Measurements from ENCODE around the gene DIP2B.
"Not testable (repeated sequence)": the region's sequence is repeated elsewhere in the genome, so short reads cannot be mapped to it uniquely, and the experiment has no call there.

The DIP2B gene, protein sequence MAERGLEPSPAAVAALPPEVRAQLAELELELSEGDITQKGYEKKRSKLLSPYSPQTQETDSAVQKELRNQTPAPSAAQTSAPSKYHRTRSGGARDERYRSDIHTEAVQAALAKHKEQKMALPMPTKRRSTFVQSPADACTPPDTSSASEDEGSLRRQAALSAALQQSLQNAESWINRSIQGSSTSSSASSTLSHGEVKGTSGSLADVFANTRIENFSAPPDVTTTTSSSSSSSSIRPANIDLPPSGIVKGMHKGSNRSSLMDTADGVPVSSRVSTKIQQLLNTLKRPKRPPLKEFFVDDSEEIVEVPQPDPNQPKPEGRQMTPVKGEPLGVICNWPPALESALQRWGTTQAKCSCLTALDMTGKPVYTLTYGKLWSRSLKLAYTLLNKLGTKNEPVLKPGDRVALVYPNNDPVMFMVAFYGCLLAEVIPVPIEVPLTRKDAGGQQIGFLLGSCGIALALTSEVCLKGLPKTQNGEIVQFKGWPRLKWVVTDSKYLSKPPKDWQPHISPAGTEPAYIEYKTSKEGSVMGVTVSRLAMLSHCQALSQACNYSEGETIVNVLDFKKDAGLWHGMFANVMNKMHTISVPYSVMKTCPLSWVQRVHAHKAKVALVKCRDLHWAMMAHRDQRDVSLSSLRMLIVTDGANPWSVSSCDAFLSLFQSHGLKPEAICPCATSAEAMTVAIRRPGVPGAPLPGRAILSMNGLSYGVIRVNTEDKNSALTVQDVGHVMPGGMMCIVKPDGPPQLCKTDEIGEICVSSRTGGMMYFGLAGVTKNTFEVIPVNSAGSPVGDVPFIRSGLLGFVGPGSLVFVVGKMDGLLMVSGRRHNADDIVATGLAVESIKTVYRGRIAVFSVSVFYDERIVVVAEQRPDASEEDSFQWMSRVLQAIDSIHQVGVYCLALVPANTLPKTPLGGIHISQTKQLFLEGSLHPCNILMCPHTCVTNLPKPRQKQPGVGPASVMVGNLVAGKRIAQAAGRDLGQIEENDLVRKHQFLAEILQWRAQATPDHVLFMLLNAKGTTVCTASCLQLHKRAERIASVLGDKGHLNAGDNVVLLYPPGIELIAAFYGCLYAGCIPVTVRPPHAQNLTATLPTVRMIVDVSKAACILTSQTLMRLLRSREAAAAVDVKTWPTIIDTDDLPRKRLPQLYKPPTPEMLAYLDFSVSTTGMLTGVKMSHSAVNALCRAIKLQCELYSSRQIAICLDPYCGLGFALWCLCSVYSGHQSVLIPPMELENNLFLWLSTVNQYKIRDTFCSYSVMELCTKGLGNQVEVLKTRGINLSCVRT (N-terminal part only)

GRCh38 chr12:50504798-50505674, at the start of gene DIP2B:
DIP2B (plus strand) TSS chr12:50504985; CDS start chr12:50505141, 156 bp downstream.
- peak; percentile 88 to 96 for DNase-seq (ENCODE audit: low read depth in 2 of 2)

DNA sequence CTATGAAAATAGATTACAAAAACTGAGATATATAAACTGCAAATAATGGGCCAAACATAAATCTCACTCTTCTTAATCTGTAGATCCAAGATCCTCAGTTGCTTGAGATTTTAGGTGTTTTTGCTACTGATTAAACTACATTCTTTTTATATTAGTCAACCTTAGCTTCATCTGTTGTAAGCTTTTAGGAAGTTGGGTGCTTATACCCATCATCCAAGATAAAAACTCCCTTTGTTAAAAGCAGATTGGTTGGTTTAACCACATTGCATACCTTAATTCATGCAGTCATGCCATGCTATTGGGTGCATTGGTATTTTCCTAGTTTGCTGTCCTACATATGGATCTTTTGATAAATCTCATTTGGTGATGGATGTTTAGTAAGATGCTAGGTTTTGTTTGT, 46.2 kb upstream of the DIP2B start:
- DNase-seq (ENCODE audit: low read depth in 2 of 2): no peak

GRCh38 chr12:50467439-50467838, 37.3 kb upstream of the DIP2B start:
- DNase-seq (ENCODE audit: low read depth in 2 of 2): no peak

GRCh38 chr12:50477241-50477832, 27.4 kb upstream of the DIP2B start:
- DNase-seq (ENCODE audit: low read depth in 2 of 2): no peak

DNA sequence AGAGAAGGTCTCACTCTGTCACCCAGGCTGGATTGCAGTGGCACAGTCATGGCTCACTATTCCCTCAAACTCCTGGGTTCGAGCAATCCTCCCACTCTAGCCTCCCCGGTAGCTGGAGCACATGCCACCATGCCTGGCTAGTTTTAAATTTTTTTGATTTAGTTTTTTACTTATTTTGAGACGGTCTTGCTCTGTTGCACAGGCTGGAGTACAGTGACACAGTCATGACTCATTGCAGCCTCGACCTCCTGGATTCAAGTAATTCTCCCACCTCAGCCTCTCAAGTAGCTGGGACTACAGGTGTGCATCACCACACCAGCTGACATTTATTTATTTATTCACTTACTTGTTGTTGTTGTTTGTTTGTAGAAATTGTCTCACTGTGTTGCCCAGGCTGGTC, 22.2 kb upstream of the DIP2B start:
- DNase-seq (ENCODE audit: low read depth in 2 of 2): no peak

DNA sequence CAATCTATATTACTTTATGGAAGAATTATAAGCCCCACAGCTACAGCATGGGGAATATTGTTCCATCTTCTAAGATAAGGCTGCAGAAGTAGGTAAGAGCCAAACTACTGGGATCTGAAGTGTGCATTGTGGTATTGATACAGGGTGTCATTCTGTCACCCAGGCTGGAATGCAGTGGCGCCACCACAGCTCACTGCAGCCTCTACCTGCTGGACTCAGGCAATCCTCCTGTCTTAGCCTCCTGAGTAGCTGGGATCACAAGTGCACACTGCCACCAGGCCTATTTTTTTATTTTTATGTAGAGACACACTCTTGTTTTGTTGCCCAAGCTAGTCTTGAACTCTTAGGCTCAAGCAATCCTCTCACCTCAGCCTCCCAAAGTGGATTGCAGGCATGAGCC, 21.3 kb upstream of the DIP2B start:
- DNase-seq (ENCODE audit: low read depth in 2 of 2): no peak

DNA sequence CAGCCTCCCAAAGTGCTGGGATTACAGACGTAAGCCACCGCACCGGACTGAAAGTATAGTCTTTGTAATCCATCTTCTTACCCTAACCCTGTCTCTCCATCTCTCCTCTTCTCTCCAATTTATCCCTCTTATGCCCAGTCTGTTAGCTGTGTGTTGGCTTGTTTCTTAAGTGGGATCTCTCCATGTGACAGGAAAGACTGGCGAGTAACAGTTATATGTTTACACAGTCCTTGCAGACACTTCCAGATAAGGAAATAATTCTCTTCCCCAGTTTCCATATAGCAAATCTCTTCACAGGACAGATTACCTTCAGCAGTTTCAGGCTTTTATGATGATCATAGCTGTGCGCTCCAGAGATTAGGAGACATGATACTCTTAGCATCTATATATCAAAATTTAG, 16.0 kb upstream of the DIP2B start:
- DNase-seq (ENCODE audit: low read depth in 2 of 2): no peak

DNA sequence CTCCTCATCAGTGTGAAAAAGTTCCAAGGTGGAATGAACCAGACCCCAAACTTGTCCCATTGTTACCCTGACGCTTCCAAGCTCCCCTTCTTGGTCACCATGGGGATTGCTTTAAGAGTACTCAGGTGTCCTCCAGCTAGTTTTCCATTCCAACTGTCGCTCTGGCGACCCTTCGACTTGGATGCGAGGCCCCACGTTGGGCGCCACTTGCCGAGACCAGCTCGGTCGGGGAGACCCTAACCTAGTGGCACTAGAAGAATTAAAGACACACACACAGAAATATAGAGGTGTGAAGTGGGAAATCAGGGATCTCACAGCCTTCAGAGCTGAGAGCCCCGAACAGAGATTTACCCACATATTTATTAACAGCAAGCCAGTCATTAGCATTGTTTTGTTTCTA, 6.7 kb upstream of the DIP2B start:
- DNase-seq (ENCODE audit: low read depth in 2 of 2): not testable (repeated sequence)

DNA sequence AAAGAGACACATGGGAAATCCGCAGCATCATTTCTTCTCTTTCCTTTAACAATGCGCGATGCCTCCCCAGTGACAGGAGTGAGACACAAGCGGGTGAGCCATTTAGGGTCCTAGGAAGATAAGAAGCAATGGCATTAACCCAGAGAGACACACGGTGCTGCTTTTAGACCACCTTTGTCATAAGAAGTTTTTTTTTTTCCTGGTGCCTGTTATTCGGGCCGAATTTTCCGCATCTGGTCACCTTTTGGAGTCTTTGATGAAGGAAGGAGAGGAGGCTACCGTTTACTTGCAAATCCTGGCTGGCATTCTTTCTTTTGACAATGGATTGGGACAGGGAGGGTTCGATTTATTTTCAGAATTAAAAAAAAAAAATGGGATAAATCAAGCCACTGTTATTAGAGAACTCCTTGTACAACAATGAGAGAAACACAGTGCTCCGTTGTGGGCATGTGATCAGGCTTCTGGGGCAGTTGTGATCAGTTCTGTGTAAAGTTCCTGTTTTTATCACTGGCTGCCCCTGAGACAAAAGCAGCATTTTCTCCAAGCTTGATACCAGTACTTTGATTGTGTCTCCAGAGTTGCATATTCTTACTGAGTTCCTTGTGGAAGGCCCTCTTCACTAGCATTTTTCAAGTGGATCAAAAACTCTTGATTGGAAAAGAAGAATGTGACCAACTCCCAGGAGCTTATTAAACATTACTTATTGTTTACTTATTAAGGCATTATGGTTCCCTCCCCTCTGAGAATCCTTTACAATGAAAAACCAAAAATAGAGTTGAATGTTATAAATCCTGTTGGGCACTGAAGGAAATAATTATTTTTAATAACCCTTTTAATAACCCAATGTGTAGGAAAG, 1.1 kb downstream of the DIP2B start:
- no peak for DNase-seq (ENCODE audit: low read depth in 2 of 2)

DNA sequence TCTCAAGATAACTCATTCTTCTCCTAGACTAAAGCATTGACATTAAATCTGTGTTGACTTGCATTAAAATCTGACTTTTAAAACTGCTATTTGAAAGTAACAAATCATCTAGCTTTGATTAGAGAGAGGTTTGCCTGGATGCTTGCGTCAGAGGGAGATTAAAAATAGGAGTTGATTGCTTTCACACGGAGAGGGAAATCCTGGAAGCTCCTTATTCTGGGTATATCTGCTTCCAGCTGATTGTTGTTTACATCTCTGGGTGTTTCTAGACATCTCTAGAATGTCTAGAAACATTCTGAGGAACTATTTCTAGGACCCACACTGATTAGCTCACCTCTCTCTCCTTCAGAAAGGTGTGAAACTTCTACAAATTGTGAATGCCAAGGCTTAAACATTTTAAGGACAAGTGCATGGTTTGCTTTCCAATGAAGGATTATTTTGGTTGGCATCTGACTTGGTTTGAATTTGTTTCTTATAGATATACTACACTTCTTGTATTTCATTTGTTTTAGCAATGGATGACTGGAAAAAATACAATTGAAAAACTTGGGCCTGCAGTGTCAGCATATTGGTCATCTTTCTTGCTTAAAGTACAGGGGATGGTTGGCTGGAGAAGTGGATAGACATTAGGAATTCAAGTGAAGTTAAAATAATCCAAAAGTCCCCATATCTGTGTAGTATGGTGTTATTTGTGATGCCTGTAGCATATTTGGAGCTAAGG, 2.1 kb downstream of the DIP2B start:
- no peak for DNase-seq (ENCODE audit: low read depth in 2 of 2)

- DNase-seq (ENCODE audit: low read depth in 2 of 2): no peak
These were observed 2.7 kb downstream of the DIP2B start for GRCh38 chr12:50507474-50507838.

DNA sequence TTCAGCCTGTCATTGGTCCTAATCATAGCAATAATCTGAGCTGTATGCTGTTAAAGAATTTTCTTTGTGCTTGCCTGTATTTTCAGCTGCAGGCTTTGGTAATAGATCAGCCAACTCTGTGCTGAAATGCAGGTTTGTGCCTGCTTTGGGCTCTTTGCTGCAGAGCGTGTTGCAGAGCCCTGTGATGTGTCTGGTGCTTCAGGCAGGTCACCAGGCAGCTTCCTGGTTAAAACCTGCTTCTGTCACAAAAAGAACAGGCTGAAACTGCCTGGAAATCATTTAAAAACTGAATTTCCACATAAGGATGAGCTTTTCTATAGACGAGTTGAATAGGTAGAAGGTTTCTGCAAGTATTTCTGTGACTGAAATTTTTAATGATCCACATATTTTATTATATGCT, 3.1 kb downstream of the DIP2B start:
- no peak for DNase-seq (ENCODE audit: low read depth in 2 of 2)

DNA sequence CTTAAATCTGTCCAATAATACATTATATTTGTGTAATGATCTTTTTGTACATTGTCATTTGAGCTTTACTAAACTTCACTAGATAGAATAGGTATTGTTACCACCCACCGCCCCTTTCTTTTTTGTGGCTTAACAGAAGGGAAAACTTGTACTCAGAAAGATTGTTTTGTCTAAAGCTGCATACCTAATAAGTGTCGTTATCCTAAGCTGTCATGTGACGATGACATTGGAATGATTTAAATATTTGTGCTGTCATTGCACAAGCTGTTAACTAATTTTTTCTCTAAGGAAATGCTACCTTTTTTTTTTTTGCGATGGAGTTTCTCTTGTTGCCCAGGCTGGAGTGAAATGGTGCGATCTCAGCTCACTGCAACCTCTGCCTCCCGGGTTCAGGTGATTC, 3.6 kb downstream of the DIP2B start:
- DNase-seq (ENCODE audit: low read depth in 2 of 2): no peak

- DNase-seq (ENCODE audit: low read depth in 2 of 2): no peak
These were observed 4.3 kb downstream of the DIP2B start for GRCh38 chr12:50508970-50509663.

- DNase-seq (ENCODE audit: low read depth in 2 of 2): no peak
These were observed 9.9 kb downstream of the DIP2B start for GRCh38 chr12:50514526-50515276.

GRCh38 chr12:50515587-50515986, 10.8 kb downstream of the DIP2B start:
- no peak for DNase-seq (ENCODE audit: low read depth in 2 of 2)

DNA sequence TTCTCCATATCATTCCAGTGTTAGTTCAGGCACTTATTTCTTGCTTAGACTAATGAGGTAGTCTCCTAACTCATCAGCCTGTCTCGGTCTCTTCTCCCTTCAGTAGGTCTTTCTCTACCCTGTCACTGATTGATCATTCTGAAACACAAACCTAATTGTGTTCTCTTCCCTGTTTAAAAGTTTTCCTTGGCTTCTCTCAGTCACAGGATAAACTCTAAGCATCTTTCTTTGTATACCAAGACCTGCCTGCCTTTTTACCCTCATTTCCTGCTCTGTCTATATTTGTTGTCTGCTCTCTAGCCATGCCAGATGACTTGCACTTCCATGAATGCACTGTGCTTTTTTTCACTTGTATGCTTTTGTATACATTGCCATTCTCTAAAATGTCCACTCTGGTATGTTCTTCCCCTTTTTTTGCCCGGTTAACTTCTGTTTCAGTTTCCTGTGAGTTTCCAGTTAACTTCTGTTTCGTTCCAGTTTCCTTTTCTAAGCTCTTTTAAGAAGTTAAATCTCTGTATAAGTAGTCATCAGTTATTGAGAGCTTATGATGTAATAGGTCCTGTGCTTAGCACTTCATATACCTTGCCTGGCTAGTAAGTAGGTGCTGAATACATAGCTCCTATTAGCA, 12.8 kb downstream of the DIP2B start:
- DNase-seq (ENCODE audit: low read depth in 2 of 2): no peak

Measured in stimulated activated CD8-positive, alpha-beta memory T cell treated with anti-CD3 and anti-CD28 coated beads, Interleukin-7, amount 100 ng/mL, for 1 hour (primary cell).